ENCODE measurements around the gene MRPS7.
"Not testable (repeated sequence)": the region's sequence is repeated elsewhere in the genome, so short reads cannot be mapped to it uniquely, and the experiment has no call there.

The MRPS7 gene

DNA sequence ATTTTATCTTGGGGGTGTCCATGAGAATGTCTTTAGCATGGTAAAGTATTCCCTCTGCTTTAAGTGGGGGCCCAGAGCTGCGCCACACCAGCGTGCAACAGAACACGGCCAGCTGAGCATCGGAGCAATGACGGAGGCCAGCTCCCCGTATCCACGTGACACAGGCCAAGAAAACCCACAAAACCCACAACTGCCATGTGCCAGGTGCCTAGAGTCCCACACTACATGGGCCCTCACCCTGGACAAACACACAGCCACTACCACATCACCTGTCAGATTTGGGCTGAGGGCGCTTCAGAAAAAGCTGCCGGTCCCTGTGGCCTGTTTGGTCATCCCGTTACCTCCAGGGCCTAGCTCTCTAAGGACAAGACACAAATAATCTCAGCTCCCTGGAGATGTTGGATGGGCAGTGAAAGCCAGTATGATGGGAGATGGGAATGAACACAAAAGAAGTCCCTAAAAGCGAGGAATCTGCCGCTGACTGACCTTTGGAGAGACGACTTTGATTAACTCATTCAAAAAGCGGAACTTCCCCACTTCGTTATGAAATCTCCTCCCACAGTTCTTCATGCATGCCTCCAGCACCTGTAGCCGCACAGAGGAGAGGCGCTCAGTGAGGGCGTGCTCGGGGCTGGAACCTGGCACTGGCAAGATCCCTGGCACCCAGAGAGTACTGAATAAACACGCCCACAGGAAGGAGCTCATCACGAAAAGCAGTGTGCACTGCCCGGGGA, 17.4 kb upstream of the MRPS7 start:
- DNase-seq = no peak
- ATAC-seq = peak; percentile 19

DNA sequence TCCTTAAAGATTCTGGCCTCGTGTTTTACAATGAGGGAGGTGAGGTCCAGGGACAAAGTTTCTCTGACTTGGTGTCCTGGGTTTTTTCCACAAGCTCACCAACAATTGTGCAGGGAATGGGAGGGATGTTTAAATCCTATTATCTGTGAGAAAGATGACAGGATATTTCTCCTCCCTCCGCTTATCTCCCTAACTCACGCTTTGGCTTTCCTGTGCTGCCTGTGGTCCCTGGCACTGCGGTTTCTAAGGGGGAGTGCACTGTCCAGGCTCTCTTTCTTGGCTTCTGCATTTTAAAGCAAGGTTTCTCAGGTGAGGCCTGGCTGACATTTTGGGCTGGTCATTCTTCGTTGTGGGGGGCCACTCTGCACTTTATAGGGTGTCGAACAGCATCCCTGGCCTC, 16.7 kb upstream of the MRPS7 start:
- ATAC-seq (no peak), DNase-seq (no peak)

DNA sequence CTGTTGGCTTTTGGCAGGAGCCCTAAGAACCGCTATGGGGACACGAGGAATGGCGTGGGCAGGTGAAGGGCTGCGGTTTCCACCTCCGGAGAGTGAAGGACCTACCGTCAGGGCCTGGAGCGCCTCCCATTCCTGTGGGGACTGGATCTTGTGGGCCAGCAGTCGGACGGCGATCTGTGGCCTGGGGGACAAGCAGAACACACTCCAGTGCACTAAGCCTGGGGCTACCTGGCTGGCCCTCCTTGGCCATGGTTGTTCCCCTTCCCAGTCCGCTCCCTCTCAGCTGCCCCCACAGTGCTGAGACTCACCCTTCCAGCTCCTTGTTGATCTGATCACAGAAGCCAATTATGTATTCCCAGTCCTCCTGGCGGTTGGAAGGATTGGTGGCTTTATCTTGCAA, 15.3 kb upstream of the MRPS7 start:
- DNase-seq (no peak), ATAC-seq (no peak)

DNA sequence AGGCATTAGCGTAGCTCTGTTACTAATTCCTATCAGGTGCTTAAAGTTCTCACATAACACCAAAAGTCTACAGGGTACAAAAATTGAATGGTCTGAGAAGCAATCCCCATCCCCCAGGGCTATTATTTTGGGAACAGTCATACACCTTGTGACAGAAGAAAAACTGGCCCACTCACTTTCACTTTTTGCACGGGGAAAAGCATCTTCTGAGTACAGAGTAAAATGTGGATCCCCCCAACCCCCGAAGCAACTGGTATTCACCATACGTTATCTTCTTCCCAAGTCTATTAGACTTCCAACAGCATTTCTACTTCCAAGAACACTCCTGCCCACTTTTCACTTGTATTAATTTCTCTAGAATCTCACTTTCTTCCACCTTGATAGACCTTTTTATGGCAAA, 12.1 kb upstream of the MRPS7 start:
- DNase-seq (no peak), ATAC-seq (no peak)

DNA sequence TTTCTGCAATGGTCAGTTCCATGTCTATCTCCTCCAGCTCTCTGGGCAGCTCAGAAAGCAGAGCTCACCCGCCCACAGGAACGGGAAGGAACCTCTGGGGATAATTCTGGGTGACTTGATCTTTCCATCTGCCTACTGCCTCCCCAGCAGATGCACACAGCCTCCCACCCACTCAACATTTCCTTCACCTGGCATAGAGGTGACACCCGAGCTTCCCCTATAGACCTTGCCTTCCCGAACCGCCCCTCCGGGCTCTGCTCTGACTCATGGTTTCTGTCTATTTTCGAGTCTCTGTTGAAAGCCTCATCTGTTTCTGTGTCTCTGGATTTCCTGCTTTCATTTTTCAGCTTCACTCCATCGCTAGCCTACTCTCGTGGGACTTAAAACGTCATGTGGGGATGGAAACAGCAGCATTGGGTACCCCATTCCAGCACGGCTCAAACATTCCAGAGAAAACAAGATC, 11.6 kb upstream of the MRPS7 start:
- ATAC-seq (peak; percentile 99), DNase-seq (peak; percentile 80)

DNA sequence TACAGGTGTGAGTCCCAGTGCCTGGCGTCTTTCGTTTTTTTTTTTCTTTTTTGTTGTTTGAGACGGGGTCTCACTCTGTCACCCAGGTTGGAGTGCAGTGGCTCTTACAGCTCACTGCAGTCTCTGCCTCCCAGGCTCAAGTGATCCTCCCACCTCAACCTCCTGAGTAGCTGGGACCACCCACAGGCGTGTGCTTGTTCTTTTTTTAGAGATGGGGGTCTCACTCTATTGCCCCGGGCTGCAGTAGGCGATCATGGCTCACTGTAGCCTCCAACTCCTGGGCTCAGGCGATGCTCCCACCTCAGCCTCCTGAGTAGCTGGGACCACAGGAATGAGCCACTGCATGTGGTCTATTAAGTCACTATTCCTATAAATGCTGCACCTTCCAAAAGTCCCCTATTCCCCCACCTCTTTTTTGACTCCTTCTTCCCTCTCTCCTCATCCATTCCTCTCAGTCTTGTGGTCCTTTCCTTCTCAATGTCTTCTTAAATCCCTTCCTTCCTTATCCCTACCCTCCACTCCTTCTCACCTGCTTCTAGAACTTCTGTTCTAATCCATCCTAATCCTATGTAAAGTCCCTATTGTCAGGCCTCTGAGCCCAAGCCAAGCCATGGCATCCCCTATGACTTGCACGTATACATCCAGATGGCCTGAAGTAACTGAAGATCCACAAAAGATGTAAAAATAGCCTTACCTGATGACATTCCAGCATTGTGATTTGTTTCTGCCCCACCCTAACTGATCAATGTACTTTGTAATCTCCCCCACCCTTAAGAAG, 9.5 kb upstream of the MRPS7 start:
- ATAC-seq = no peak

DNA sequence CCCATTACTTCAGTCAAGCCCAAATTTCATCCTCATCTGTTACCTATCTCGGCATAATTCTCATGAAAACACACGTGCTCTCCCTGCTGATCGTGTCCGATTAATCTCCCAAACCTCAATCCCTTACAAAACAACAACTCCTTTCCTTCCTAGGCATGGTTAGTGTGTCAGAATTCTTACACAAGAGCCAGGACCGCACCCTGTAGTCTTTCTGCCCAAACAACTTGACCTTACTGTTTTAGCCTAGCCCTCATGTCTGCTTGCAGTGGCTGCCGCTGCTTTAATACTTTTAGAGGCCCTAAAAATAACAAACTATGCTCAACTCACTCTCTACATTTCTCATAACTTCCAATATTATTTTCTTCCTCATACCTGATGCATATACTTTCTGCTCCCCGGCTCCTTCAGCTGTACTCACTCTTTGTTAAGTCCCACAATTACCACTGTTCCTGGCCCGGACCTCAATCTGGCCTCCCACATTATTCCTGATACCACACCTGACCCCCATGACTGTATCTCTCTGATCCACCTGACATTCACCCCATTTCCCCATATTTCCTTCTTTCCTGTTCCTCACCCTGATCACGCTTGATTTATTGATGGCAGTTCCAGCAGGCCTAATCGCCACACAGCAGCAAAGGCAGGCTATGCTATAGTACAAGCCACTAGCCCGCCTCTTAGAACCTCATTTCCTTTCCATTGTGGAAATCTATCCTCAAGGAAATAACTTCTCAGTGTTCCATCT, 5.6 kb upstream of the MRPS7 start:
- not testable (repeated sequence) for ATAC-seq, DNase-seq

More for the DNA sequence above, 9.5 kb upstream of the MRPS7 start:
- DNase-seq = no peak

DNA sequence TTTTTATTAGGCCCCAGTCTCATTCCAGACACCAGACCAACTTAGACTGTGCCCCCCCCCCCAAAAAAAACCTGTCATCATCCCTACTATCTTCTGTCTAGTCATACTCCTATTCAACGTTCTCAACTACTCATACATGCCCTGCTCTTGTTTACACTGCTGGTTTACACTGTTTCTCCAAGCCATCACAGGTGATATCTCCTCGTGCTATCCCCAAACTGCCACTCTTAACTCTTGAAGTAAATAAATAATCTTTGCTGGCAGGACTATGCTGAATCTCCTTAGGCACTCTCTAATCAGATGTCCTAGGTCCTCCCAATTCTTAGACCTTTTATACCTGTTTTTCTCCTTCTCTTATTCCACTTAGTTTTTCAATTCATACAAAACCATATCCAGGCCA, 4.5 kb upstream of the MRPS7 start:
- not testable (repeated sequence) for DNase-seq, ATAC-seq

DNA sequence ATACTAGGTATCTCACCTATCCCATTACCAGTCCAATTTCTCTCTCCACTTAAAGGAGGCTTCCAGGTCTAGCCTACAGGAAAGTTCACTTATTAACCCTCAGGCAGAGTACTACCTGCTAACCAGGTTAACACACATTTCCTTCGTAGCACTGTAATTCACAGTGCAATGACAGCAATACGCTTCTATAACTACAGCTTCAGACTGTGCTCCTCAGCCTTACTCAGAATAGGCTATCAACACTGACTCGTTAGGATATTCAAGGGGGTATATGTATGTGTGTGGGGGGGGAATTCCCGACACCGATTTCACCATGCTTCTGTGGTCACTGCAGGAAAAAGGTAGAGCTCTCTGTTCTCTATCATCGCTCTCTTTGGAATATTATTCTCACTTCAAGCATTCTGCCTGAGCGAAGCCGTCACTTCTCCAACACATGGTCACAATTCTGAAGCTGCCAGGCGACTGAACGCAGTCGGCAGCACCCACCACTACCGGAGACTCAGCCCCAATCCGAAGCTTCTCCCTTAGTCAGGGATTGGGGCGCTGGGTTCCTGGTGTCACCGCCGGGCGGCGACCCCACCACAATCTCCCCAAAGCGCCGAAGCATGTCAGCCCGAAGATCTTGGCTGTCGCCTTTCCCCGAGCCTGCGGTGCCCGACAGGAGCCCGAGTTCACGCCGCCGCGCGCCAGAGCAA, 891 bp upstream of the MRPS7 start:
- DNase-seq (no peak), ATAC-seq (peak; percentile 78)

DNA sequence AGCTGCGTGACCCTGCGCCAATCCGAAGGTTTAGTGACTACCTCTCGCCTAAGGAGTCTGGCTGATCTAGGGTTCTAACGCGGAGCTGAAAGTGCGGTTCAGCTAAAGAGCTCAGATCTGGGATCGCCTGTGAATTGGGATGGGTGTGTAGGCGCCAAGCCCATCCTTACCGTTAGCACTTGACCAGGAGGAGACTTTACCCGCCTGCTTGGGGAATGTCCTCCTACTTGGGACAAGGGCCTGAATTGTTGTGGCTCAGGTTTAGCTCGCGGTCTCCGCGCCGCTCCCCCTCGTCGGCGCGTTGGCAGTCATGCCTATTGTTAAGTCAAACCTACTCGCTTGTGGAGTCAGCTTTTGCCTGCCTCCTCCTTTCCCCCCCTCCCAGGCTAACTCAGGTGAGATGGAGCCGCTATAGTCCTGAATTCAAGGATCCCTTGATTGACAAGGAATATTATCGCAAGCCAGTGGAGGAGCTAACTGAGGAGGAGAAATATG, 480 bp downstream of the MRPS7 start:
- DNase-seq = no peak
- ATAC-seq = no peak

DNA sequence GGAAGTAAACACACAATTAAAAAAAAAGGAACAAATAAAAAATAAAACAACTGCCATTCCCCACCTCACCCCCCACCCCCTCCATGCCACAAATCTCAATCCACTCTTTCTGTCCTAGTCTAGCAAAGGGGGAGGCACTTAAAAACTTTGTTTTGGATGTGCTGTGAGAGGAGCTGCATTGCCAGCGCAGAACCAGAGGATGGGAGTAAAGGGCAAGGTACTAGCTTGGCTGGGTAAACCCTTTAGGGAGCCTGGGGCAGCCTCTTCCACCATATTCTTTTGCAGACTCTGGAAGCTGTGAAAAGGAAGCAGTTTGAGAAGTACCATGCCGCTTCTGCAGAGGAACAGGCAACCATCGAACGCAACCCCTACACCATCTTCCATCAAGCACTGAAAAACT, 1.4 kb downstream of the MRPS7 start:
- ATAC-seq = no peak

DNA sequence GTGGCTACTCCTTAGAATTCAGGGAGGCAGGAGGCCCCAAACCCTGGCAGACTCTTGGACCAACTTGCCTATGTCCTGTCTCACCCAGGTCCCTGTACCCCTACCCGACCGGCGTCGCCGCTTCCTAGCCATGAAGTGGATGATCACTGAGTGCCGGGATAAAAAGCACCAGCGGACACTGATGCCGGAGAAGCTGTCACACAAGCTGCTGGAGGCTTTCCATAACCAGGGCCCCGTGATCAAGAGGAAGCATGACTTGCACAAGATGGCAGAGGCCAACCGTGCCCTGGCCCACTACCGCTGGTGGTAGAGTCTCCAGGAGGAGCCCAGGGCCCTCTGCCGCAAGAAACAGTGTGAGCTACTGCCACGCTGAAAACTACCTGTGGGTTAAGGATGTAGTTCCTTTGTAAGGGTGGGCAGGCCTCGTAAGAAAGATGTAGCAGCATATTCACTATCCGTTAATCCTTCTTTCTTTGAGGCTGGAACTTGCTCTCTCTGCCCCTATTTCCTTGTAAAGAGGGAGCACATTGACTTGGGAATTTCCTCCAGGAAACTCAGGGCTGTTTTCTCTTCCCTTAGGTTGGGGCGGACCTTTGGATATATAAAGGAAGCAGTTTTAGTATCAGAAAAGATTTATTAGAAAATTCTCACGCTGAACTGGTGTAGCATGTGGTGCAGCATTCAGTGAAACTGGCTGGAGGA, 4.1 kb downstream of the MRPS7 start:
- no peak for DNase-seq
- ATAC-seq = no peak

More for the DNA sequence above, 1.4 kb downstream of the MRPS7 start:
- no peak for DNase-seq

DNA sequence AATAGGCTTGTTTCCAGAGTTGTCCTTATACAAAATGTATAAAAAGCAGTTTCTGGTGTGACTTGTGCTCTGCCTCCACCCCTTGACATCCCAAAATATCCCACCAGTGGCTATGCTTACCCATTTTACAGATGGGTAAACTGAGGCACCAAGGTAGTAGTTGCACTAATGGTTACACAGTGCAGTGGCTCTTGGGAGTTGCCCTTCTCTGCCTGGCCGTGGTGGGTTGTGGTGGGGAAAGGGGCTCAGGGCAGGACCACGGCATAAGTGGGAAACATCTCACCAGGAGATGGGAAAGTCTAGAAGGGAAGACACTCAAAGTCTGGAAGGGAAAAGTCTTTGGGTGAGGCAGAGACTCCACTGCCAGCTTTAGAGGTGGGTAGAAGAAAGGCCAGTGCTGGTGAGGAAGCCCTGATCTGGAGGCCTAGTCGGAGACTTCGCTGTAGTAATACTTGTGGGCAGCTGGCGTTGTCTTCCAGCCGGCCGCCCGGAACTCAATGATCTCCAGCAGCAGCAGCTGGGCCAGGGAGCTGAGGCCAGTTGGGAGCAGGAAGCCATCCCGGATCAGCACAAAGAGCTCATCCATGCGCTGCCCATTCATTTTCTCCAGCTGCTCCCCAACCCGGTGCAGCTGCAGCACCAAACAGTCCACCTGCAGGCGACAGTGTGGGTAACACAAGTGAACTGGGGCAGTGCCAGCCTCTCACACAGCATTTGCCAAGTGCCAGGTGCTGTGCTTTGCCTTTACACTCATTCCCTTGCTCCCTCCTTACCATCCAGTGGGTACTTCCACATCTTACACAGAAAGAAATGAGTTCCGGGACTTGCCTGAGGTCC, 4.9 kb downstream of the MRPS7 start:
- ATAC-seq (no peak), DNase-seq (no peak)

DNA sequence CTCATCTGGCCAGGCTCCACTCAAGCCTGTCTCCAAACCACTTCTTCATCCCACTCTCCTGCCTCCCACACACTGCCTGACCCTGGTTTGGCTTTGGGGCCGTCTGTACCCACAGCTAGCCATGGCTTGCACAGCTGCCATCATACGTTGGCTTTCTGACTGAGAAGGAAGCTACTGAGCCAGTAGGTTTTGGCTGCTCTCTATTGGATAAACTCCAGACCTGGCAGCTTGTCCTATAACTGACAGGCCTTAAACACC, 5.4 kb downstream of the MRPS7 start:
- ATAC-seq (no peak), DNase-seq (no peak)

DNA sequence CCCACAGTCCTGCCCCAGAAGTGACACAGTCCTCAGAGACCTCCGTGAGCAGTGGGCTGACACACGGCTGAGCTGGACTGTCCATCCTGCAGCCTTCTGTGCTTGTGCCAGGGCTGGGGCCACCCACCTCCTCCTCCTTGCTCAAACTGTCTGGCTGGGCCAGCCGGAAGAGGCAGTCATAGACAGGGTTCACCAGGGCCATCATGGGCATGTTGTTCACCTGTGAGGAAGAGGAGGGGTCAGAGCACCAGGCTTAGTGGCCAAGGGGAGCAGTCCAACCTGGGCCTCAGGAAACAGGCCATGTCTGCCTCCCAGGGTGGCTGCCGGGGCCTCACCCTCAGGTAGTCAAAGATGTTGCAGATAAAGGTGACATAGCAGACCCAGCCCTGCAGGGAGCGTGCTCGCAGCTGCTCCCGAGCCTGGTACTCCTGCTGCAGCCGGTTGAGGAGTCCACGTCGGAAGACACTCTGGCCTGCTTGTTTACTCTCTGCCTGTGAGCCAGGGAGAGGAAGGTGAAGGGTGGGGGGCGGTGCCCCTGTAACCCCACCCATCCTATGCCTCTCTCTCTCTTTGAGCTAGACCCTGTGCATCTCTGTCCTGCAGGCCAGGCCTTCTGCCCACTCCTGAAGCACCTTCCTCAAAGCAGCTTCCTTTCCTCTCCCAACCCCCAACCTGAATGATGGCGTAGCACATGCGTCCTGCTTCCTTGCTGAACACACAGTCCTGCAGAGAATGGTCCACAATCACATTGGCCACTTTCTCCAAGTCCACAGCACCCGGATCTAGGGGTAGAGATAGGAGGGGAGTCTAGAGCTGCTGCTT, 5.9 kb downstream of the MRPS7 start:
- DNase-seq (no peak), ATAC-seq (no peak)

DNA sequence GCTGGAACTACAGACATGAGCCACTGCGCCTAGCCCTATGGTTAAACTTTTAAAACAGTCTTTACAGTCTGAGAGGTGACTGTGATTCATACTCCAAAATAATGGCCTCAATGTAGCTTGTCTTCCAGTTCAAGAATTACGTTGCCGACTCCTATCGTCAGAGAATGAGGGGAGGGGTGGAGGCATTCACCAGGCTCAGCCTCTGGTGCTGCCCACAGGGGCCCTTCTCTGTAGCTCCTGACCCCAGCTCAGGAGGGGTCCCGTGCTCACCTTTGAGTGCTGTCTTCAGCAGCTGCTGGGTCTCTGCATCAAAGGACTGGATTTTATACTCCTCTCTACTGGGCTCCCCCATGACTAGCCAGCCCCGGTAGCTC, 8.2 kb downstream of the MRPS7 start:
- ATAC-seq (no peak), DNase-seq (no peak)

DNA sequence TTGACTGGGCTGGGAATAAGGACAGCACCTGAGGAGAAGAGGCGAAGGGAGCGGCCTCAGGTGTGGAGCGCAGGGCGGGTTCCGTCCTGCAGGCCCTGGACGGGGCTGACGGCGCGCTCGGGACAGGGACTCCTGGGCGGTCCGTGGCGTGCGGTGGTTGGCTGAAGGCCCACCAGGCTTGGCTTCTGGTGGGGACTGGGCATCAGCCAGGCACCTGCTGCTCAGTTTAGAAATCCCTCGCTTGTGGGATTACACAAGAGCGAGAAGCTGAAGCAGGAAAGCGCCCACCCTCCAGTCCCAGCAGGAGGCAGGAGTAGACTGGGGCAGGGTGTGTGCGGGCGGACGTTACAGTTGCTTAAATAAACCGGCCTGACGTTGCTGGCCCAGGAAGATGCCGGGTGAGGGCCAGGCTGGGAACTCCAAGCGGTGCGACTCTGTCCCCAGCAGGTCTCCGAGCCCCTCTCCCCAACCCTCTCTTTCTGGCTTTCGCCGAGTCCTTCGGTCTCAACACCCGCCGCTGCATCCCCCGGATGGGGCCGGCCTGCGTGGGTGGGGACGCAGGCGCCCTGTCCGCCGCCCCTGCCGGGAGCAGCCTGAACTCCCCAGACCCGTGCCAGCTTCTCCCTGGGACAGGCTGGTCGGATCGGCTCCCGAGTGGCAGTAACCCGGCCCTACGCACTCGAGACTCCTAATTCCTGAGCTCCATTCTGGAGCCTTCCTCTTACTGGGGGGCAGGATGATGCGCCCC, 8.7 kb downstream of the MRPS7 start:
- DNase-seq (peak; percentile 76), ATAC-seq (peak; percentile 42)

DNA sequence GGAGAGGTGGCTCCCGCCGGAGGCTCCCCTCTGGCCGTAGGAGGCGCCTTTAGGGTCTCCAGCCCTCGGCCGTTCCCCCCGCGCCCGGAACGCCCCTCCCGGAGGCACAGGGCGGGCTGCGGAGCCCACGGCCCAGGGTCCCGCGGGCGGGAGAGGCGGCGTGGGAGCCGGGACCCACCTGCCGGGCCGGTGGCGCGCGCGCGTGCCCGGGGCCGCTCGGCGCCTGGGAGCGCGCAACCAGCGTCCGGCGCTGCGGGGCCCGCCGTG, 9.2 kb downstream of the MRPS7 start, which contains the start of gene MIF4GD:
Gene MIF4GD, minus strand, starts transcription at position 266 of the 267 bp plus-strand sequence. CDS start 1,036 bp downstream, outside the sequence.
- ATAC-seq (no peak), DNase-seq (no peak)

DNA sequence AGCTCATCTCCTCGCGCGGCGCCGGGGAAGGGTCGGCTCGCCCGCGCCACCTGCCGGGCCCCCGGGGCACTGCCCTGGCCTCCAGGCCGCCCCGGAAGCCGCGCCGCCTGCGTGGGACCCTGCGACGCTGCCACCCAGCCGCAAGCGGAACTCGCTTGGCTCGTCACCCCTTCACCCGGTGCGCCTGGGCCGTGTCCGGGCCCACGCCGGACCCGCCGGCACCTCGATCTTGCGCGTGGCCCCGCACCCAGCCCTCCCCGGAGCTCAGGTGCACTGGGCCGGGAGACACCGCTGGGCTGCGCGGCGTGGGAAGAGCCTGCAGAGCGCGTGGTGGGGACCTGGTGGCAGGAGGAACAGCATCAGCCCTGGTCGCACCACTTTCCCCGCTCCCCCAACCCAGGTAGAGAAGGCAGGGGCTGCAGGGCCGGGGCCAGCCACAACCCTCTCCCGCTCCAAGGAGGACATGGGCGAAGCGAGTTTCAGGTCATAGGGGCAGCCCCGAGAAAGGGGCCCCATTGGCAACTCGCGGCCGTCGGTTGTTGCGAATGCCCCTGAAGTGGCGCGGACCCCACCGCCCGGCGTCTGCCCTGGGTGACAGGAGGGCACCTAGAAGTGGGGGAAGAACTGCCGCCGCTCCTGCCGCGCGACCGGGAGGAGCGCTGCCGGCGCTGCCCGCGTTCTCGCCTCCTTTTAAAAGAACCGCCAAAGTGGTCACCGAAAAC, 9.7 kb downstream of the MRPS7 start:
- peak; percentile 84 for ATAC-seq
- peak; percentile 91 for DNase-seq
